NB4 (cell line): ENCODE measurements around the gene MRPL38.

Source experiments
- MYC ChIP-seq: IDR thresholded peaks from 2 replicates; pipeline ENCODE4 v1.6.1; 2011; ENCODE audit warnings: low read depth, low read length
- POLR2A ChIP-seq: IDR thresholded peaks from 2 replicates; pipeline ENCODE4 v1.6.1; 2011; ENCODE audit warnings: mild to moderate bottlenecking; ENCODE audit not compliant: insufficient read length; ENCODE audit errors: extremely low read depth
- TF ChIP-seq, protein P1 (sequence below): IDR thresholded peaks from one replicate; pipeline ENCODE4 v1.5.1; 2012; ENCODE audit warnings: low read depth, low read length

DNA sequence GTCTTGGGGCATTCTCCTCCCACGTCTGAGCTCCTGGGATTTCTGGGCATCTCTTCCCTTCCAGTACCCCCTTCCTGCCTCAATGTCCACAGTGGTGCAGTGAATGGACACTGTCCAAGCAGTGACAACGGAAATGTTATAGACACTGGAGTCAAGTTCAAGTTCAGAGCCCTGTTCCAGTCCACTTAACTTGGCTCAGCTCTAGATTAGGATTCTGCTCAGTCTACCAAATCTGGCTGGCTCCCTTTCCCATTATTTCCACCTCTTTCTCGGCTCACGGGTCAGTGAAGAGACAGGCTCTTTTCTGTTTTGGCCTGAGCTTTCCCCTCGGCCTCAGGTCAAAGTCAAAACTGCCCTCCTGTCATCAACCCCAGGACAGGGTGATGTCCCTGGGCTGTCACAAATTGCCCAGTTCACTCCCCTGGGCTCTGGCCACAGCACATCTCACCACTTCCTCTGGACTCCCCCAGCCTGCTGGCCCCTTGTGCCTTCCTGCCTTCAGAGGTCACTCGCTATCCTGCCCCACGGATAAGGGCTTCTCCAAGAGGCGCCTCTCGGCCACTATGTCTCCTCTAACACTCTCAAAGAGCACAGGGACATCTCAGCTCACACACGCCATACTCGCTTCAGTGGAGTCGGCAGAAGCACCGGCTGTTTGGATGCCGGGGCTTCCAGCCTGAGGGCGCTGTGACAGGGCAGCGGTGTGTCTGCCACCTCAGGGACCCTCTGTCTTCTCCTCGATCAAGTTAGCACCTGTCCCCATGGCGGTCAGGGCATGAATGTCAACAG, 17.7 kb upstream of the MRPL38 start:
- TF ChIP-seq, protein P1, sequence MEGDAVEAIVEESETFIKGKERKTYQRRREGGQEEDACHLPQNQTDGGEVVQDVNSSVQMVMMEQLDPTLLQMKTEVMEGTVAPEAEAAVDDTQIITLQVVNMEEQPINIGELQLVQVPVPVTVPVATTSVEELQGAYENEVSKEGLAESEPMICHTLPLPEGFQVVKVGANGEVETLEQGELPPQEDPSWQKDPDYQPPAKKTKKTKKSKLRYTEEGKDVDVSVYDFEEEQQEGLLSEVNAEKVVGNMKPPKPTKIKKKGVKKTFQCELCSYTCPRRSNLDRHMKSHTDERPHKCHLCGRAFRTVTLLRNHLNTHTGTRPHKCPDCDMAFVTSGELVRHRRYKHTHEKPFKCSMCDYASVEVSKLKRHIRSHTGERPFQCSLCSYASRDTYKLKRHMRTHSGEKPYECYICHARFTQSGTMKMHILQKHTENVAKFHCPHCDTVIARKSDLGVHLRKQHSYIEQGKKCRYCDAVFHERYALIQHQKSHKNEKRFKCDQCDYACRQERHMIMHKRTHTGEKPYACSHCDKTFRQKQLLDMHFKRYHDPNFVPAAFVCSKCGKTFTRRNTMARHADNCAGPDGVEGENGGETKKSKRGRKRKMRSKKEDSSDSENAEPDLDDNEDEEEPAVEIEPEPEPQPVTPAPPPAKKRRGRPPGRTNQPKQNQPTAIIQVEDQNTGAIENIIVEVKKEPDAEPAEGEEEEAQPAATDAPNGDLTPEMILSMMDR = no peak
- TF ChIP-seq MYC (no peak), POLR2A (no peak)
